HepG2 (cell line): Measurements from ENCODE around the gene URB1.

ENCODE experiments used
- BCL6 ChIP-seq: IDR thresholded peaks from 2 replicates; pipeline ENCODE4 v1.6.1; 2016; ENCODE audit warnings: missing genetic modification reagents, missing compliant biosample characterization
- ELF1 ChIP-seq: sonication (generic); formaldehyde crosslinking; IDR thresholded peaks from 2 replicates; pipeline ENCODE4 v1.4.0; 2020; ENCODE audit warnings: missing genetic modification reagents
- EZH2 ChIP-seq: conservative IDR thresholded peaks from 2 replicates; pipeline ENCODE4 v1.6.1; 2012; ENCODE audit warnings: mild to moderate bottlenecking, low read depth, low read length, moderate library complexity
- POLR2A ChIP-seq, 2 experiments: IDR thresholded peaks; 2 replicates each; pipeline ENCODE4 v1.6.1; 2011; ENCODE audit warnings: low read depth in 2 of 2, low read length in 2 of 2, mild to moderate bottlenecking in 1 of 2, moderate library complexity in 1 of 2; ENCODE audit not compliant: insufficient read depth in 1 of 2
- RBM39 ChIP-seq: fragments of 200-400 bp; formaldehyde crosslinking; IDR thresholded peaks from one replicate; pipeline ENCODE4 v1.6.1; 2018; ENCODE audit warnings: antibody characterized with exemption, mild to moderate bottlenecking, low read depth, low read length; ENCODE audit not compliant: poor library complexity, severe bottlenecking
- RFX5 ChIP-seq: IDR thresholded peaks from 2 replicates; pipeline ENCODE4 v1.6.1; 2011; ENCODE audit warnings: low read depth, low read length, improper control_type of control experiment
- SUZ12 ChIP-seq: fragments of 150-350 bp; IDR thresholded peaks from 2 replicates; pipeline ENCODE4 v1.6.1; 2014; ENCODE audit warnings: low read depth, low read length
- ZKSCAN1 ChIP-seq: fragments of 150-350 bp; IDR thresholded peaks from 2 replicates; pipeline ENCODE4 v1.6.1; 2014; ENCODE audit warnings: low read length
- ZNF121 ChIP-seq: sonication (generic); formaldehyde crosslinking; IDR thresholded peaks from 2 replicates; pipeline ENCODE4 v1.5.0; 2020; ENCODE audit warnings: mild to moderate bottlenecking, missing genetic modification reagents
- TF ChIP-seq, protein P1 (sequence below): conservative IDR thresholded peaks from 2 replicates; pipeline ENCODE4 v1.6.1; 2018; ENCODE audit warnings: missing genetic modification reagents
- TF ChIP-seq, protein P2 (sequence below): sonication (generic); formaldehyde crosslinking; IDR thresholded peaks from 2 replicates; pipeline ENCODE4 v1.5.0; 2020; ENCODE audit warnings: mild to moderate bottlenecking, missing genetic modification reagents
- TF ChIP-seq, protein P3 (sequence below): sonication (generic); formaldehyde crosslinking; IDR thresholded peaks from 2 replicates; pipeline ENCODE4 v1.9.0; 2021; ENCODE audit warnings: missing genetic modification reagents, borderline replicate concordance
- TF ChIP-seq, protein P4 (sequence below): sonication (generic); formaldehyde crosslinking; IDR thresholded peaks from 2 replicates; pipeline ENCODE4 v1.5.0; 2020; ENCODE audit warnings: mild to moderate bottlenecking, missing genetic modification reagents, moderate library complexity
- TF ChIP-seq, protein P5 (sequence below): sonication (generic); formaldehyde crosslinking; IDR thresholded peaks from 2 replicates; pipeline ENCODE4 v1.4.0; 2020; ENCODE audit warnings: mild to moderate bottlenecking, missing genetic modification reagents

DNA sequence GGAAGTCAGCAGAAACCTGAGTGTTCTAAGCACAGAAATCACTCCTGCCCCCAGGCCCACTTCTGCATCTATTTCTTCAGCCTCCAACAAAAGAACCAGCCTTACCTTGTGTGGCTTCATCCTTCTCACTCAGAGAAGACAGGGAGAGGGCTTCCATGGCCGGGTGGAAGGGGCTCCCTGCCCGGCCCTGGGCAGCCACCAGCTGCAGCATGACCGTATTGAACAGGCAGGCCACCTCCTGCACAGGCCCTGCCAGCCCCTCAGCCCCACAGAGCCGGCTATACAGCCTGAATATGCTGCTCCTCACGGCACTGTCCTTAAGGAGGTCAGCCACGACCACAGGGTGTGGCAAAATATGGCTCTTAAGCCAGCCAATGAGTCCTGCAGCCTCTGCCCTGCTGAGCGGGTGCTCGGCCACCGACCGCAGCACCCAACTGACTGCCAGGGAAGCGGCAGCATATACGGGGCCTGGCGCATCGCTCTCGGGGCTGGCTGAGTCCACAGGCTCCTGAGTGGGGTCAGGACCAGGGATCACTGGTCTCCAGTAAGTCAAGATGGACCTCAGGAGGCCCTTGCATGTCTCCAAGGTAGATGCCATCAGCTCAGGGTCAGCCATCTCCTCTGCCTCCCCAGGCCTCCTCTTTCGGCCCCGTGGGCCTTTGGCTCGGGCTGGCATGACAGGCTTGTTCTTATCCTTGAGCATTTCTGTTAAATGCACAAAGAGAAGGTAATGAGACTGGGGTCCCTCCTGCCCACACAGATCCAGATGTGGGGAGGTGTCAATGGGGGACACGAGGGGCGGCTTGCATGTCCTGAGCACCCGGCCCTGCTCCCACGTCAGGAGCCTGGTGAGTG, 76.2 kb downstream of the URB1 start:
- TF ChIP-seq, protein P1, sequence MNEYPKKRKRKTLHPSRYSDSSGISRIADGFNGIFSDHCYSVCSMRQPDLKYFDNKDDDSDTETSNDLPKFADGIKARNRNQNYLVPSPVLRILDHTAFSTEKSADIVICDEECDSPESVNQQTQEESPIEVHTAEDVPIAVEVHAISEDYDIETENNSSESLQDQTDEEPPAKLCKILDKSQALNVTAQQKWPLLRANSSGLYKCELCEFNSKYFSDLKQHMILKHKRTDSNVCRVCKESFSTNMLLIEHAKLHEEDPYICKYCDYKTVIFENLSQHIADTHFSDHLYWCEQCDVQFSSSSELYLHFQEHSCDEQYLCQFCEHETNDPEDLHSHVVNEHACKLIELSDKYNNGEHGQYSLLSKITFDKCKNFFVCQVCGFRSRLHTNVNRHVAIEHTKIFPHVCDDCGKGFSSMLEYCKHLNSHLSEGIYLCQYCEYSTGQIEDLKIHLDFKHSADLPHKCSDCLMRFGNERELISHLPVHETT: no peak
- no peak for TF ChIP-seq ZKSCAN1
- TF ChIP-seq, protein P2, sequence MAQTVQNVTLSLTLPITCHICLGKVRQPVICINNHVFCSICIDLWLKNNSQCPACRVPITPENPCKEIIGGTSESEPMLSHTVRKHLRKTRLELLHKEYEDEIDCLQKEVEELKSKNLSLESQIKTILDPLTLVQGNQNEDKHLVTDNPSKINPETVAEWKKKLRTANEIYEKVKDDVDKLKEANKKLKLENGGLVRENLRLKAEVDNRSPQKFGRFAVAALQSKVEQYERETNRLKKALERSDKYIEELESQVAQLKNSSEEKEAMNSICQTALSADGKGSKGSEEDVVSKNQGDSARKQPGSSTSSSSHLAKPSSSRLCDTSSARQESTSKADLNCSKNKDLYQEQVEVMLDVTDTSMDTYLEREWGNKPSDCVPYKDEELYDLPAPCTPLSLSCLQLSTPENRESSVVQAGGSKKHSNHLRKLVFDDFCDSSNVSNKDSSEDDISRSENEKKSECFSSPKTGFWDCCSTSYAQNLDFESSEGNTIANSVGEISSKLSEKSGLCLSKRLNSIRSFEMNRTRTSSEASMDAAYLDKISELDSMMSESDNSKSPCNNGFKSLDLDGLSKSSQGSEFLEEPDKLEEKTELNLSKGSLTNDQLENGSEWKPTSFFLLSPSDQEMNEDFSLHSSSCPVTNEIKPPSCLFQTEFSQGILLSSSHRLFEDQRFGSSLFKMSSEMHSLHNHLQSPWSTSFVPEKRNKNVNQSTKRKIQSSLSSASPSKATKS (CRISPR knock-in tag): no peak
- no peak for TF ChIP-seq ZNF121 (CRISPR knock-in tag)
- TF ChIP-seq ELF1 (CRISPR knock-in tag): no peak
- TF ChIP-seq, protein P3, sequence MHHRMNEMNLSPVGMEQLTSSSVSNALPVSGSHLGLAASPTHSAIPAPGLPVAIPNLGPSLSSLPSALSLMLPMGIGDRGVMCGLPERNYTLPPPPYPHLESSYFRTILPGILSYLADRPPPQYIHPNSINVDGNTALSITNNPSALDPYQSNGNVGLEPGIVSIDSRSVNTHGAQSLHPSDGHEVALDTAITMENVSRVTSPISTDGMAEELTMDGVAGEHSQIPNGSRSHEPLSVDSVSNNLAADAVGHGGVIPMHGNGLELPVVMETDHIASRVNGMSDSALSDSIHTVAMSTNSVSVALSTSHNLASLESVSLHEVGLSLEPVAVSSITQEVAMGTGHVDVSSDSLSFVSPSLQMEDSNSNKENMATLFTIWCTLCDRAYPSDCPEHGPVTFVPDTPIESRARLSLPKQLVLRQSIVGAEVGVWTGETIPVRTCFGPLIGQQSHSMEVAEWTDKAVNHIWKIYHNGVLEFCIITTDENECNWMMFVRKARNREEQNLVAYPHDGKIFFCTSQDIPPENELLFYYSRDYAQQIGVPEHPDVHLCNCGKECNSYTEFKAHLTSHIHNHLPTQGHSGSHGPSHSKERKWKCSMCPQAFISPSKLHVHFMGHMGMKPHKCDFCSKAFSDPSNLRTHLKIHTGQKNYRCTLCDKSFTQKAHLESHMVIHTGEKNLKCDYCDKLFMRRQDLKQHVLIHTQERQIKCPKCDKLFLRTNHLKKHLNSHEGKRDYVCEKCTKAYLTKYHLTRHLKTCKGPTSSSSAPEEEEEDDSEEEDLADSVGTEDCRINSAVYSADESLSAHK (CRISPR knock-in tag): no peak
- no peak for TF ChIP-seq SUZ12
- no peak for TF ChIP-seq EZH2
- TF ChIP-seq RFX5: no peak
- no peak for TF ChIP-seq RBM39
- no peak for TF ChIP-seq BCL6
- TF ChIP-seq, protein P4, sequence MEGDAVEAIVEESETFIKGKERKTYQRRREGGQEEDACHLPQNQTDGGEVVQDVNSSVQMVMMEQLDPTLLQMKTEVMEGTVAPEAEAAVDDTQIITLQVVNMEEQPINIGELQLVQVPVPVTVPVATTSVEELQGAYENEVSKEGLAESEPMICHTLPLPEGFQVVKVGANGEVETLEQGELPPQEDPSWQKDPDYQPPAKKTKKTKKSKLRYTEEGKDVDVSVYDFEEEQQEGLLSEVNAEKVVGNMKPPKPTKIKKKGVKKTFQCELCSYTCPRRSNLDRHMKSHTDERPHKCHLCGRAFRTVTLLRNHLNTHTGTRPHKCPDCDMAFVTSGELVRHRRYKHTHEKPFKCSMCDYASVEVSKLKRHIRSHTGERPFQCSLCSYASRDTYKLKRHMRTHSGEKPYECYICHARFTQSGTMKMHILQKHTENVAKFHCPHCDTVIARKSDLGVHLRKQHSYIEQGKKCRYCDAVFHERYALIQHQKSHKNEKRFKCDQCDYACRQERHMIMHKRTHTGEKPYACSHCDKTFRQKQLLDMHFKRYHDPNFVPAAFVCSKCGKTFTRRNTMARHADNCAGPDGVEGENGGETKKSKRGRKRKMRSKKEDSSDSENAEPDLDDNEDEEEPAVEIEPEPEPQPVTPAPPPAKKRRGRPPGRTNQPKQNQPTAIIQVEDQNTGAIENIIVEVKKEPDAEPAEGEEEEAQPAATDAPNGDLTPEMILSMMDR (CRISPR knock-in tag): no peak
- no peak for TF ChIP-seq POLR2A (IDR thresholded peaks at IDR 0.05; ENCODE audit: insufficient read depth in 1 of 2, low read depth in 2 of 2, low read length in 2 of 2)
- TF ChIP-seq, protein P5, sequence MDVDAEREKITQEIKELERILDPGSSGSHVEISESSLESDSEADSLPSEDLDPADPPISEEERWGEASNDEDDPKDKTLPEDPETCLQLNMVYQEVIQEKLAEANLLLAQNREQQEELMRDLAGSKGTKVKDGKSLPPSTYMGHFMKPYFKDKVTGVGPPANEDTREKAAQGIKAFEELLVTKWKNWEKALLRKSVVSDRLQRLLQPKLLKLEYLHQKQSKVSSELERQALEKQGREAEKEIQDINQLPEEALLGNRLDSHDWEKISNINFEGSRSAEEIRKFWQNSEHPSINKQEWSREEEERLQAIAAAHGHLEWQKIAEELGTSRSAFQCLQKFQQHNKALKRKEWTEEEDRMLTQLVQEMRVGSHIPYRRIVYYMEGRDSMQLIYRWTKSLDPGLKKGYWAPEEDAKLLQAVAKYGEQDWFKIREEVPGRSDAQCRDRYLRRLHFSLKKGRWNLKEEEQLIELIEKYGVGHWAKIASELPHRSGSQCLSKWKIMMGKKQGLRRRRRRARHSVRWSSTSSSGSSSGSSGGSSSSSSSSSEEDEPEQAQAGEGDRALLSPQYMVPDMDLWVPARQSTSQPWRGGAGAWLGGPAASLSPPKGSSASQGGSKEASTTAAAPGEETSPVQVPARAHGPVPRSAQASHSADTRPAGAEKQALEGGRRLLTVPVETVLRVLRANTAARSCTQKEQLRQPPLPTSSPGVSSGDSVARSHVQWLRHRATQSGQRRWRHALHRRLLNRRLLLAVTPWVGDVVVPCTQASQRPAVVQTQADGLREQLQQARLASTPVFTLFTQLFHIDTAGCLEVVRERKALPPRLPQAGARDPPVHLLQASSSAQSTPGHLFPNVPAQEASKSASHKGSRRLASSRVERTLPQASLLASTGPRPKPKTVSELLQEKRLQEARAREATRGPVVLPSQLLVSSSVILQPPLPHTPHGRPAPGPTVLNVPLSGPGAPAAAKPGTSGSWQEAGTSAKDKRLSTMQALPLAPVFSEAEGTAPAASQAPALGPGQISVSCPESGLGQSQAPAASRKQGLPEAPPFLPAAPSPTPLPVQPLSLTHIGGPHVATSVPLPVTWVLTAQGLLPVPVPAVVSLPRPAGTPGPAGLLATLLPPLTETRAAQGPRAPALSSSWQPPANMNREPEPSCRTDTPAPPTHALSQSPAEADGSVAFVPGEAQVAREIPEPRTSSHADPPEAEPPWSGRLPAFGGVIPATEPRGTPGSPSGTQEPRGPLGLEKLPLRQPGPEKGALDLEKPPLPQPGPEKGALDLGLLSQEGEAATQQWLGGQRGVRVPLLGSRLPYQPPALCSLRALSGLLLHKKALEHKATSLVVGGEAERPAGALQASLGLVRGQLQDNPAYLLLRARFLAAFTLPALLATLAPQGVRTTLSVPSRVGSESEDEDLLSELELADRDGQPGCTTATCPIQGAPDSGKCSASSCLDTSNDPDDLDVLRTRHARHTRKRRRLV (CRISPR knock-in tag): no peak
